ENCODE measurements around the gene HMOX1.
A peak's percentile ranks its signal among the peaks of the same experiment; 100 is the strongest.

Gene HMOX1

DNA sequence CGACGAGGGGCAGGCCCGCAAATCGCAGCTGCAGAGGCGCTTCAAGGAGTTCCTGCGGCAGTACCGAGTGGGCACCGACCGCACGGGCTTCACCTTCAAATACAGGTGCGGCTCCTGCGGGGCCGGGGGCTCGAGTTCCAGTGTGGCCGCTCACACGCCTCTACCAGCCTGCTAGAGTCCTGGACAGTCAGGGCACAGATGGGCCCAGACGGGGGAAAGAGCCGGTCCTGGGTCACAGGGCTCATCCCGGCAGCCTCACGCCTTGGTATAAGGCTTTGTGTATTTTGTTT, 19.6 kb downstream of the HMOX1 start:
- no peak for DNase-seq

DNA sequence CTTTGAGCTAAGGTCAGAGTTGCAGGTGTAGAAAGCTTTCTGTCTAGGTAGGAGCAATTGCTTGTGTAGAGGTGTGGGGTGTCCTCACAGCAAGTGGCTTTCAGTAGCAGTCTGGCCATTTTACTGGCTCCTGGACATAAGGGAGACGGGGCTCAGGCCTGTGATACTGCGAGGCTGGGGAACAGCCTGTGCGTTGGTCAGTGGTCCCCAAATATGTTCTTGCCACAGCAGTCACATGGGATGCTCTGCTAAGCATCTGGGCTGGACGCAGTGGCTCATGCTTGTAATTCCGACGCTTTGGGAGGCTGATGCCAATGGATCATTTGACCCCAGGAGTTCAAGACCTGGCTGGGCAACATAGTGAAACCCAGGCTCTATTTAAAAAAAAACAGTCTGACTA, 21.0 kb downstream of the HMOX1 start:
- DNase-seq: no peak

DNA sequence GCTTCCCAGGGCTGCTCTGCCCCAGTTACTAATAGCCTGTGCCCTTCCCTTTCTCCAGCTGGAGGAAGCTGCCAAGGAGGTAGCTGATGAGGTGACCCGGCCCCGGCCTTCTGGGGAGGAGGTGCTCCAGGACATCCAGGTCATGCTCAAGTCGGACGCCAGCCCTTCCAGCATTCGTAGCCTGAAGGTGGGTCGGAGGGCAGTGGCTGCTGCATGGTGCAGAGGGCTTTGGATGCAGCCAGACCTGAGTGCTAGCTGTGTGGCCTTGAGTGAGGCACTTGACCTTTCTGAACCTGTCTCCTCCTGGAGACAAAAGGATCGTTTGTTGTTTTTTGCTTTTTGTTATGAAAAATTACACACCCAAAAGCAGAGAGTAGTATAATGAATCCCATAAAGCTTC, 22.5 kb downstream of the HMOX1 start:
- DNase-seq: no peak

DNA sequence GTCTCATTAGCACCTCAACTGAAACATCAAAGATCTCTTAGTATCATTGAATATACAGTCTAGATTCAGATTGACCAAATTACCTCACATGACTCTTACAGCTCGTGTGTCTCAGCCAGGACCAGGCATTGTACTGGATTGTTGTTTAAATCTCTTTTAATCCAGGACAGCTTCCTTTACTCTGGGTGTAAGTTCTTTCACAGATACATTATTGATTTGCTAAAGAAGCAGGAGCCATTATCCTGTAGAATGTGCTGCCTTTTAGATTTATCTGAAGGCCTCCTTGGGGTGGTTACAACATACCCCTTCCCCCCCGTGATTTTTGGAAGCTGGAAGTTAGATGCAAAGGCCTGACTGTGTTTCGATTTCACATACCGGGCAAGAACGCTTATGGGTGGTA, 23.3 kb downstream of the HMOX1 start:
- DNase-seq: no peak

DNA sequence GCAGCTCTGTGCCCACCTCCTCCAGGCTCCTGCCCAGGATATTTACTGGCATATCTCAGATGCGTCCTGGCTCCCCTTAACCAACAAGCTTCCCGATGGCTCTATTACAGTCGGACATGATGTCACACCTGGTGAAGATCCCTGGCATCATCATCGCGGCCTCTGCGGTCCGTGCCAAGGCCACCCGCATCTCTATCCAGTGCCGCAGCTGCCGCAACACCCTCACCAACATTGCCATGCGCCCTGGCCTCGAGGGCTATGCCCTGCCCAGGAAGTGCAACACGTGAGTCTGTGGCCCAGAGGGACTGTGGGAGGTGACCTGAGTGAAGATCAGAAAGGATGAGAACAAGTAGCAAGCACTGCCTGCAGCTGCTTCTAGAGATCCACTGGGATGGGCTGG, 25.5 kb downstream of the HMOX1 start:
- no peak for DNase-seq

DNA sequence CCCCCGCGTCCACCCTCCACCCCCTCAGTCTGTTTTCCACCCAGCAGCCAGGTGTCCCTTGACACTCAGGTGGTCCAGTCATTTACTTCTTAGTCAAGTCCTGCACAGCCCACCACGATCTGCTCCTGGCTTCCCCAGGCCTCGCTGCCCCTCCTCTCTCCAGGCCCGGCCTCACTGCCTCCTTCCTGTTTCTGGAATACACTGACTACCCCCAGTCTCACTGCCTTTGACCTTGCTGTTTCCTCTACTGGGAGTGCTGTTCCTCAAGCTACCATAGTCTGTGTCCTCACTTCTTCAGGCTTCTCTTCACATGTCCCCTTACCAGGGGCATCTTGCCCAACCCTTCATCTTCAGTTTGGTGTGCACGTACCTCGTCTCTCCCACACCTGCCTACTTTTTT, 26.5 kb downstream of the HMOX1 start:
- no peak for DNase-seq

DNA sequence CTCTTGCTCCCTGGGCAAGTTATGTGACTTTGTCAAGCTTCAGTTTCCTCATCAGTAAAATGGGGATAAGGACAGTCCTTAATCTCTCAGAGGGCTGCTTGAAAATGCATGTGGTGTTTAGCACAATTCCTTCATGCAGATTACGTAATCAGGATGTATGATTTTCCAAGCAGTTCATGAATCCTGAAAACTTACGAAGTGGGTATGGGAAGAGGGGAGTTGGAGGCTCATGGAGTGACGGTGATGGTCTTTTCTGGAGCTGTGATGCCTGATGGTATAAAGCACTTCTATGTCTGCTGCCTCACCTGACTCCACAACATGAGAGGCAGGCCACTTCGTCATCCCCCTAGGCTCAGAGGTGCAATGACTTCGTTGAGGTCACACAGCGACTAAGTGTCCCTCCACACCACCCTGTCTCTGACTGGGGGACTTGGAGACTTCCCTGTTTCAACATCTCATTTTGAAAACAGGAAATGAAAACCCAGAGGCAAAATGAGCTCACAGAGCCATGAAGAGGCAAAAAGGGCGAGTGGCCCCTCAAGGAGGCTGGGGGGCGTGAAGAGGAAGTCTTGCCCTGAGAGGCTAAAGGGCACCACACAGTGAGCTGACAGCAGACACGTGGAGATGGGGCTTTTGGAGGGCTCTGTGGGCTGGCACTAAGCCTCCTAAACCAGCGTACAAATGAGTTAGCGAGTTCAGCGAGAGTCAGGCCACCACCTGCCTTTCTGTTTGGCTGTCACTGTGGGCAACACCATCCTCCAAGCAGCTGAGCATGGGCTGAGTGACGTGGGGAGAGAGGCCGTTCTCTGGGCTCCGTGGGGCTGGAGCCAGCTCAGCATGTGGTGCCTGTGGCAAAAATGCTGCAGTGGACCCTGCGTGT, 29.1 kb downstream of the HMOX1 start:
- DNase-seq: peak in 38 of 58 donors; percentile 3 to 56 (median 20)

DNA sequence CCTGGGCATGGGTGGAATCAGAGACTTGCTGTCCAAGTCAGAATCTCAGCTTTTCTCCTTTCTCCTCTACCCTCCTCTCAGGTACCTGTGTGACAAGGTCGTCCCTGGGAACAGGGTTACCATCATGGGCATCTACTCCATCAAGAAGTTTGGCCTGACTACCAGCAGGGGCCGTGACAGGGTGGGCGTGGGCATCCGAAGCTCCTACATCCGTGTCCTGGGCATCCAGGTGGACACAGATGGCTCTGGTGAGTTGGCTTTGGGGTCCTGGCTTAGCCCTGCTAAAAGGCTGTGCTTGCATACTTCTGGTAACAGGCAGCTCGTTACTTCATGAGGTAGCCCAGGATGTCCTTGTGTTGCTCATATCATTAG, 29.8 kb downstream of the HMOX1 start:
- no peak for DNase-seq

DNA sequence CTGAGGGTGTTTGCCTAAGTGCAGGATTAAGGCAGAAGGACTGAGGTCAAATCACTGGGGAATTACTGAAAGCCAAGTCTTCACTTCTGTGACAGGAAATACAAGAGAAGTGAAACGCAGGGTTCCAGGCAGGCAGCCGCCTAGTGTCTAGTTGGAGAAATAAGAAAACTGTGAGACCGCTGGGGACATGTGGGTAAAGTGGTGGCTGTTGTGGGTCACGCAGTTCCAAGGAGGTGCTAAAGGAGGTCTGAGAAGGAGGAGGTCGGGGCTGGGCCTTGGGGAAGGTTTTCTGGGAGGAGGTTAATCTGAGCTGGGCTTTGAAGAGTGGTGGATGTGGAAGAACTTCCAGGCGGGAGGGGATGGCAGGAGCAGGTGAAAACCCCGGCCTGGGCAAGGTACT, 30.2 kb downstream of the HMOX1 start:
- DNase-seq: peak in 1 of 58 donors; percentile 11

DNA sequence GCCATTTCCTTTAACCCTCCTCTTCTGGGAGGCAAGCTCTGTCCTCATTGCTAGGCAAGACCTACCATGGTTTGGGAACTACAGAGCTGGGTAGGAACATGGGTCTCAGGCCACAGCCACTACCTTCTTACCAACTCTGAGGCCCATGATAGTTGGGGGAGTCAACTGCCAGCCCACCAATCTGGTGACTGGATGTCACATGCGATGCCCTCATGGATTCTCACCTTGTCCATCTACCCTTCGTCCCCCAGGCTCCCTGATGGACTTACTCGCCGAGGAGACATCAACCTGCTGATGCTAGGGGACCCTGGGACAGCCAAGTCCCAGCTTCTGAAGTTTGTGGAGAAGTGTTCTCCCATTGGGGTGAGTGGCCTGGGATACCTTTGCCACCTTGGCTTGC, 32.7 kb downstream of the HMOX1 start:
- DNase-seq: no peak

DNA sequence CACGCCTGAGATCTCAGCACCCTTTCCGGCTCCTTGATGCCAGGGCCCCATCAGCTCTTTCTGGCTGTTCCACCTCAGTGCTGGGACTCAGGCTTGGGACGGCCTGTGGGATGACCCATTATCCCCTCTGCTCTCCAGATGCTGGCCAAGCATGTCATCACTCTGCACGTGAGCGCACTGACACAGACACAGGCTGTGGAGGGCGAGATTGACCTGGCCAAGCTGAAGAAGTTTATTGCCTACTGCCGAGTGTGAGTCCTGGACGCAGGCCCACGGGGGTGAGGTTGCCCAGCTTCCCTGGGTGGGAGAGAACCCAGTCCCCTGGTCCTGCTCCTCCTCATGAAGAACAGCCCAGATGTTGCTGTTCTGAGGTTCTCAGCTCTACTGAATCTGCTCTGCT, 36.7 kb downstream of the HMOX1 start:
- no peak for DNase-seq

DNA sequence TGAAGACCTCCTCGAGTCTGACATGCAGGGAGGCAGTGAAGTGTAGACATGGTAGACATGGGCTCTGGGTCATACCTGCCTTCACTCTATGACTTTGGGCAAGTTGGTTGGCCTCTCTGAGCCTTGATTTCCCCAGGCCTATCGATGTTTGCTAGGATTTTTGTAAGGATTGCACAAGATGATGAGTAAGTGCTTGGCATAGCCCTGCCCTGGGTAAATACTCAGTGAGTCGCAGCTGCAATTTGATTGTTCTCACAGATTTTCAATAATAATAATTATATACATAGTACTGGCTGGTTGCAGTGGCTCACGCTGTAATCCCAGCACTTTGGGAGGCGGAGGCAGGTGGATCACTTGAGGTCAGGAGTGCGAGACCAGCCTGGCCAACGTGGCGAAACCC, 37.2 kb downstream of the HMOX1 start:
- DNase-seq: no peak

DNA sequence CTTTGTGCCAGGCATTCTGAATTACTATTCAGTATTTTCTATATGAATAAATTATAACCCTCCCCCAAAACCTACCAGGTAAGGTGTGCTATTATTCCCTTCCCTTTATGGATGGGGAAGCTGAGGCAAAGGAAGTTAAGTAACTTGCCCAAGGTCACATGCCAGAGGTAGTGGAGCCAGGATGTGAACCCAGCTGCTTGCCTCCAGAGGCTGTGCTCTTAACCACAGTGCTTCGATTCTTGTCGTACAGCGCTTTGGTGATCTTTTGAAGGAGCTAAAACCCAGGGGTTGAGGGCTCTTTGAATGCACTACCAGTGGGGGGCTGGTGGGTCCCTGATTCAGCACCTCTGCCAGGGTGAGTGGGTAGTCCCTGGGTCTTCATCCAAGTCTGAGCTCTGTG, 37.8 kb downstream of the HMOX1 start:
- no peak for DNase-seq

DNA sequence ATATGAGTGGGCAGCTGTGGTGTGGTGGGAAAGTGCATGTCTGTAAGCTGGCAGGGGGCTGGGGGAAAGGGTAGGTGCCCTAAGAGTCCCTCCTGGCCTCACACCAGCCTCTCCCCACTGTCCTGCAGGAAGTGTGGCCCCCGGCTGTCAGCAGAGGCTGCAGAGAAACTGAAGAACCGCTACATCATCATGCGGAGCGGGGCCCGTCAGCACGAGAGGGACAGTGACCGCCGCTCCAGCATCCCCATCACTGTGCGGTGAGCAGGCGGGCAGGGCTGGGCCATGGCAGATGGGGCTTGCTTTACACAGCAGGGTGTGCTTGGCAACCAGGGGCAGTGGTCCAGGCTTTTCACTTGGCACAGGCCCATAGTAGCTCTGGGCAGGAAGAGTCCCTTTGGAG, 38.9 kb downstream of the HMOX1 start:
- no peak for DNase-seq

DNA sequence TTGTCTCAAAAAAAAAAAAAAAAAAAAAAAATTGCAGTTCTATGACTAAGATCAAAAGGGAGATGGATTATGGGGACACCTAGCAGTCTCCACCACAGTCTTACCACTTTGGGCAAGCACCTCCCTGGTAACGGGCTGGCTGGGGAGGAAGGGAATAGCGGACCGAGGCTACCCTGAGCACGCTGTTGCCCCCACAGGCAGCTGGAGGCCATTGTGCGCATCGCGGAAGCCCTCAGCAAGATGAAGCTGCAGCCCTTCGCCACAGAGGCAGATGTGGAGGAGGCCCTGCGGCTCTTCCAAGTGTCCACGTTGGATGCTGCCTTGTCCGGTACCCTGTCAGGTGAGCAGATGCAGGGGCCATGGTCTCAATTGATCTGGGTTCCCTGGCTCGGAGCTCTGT, 40.2 kb downstream of the HMOX1 start:
- DNase-seq: no peak

DNA sequence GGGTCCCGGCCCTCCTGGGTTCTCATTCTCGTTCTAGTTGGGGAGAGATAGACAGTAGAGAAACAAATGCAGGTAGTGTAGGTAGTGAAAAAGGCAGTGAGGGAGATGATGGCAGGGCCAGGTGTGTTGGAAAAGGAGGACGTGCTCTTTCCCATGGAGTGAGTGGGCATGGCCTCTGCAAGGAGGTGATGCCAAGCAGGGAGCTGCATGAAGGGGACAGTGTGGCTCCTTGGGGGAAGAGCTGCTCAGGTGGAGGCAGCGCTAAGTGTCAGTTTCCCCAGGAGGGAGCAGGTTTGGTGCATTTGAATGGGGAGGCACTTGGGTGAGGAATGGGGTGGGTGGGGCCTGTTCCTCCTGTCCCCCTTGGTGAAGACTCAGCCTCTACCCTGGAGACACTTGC, 41.2 kb downstream of the HMOX1 start:
- no peak for DNase-seq

DNA sequence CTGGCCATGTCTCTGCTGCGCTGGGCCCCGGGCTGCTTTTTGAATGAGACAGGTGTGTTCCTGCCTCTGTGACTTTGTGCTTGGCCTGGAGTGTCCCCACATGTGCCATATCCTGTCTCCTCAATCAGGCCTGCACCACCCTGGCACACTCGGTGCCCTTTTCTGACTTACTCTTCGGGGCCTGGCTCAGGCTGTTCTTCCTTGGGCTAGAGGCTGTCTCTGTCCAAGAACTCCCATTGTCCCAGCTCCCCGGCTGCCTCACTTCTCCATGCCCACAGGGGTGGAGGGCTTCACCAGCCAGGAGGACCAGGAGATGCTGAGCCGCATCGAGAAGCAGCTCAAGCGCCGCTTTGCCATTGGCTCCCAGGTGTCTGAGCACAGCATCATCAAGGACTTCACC, 42.0 kb downstream of the HMOX1 start:
- DNase-seq: no peak

DNA sequence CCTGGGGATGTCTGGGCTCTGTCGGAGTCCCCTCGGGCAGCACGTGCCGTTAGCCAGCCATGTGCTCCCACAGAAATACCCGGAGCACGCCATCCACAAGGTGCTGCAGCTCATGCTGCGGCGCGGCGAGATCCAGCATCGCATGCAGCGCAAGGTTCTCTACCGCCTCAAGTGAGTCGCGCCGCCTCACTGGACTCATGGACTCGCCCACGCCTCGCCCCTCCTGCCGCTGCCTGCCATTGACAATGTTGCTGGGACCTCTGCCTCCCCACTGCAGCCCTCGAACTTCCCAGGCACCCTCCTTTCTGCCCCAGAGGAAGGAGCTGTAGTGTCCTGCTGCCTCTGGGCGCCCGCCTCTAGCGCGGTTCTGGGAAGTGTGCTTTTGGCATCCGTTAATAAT, 43.2 kb downstream of the HMOX1 start:
- DNase-seq: no peak

DNA sequence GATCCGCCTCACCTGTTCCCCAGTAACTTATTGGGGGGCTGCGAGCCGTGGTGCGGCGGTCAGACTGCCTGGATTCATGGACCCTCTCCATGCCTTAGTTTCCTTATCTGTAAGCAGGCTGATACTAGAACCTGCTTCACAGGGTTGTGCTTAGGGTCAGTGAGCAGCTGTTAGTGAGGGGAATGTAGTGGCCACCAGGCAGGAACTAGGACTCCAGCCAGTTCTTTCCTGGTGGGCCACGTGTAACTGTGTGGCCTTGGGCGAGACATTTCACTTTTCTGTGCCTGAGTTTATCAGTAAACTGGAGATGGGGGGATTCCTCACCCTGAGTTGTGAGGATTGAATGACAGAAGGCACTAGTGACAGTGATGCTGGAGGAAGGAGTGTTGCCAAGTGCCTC, 43.9 kb downstream of the HMOX1 start:
- no peak for DNase-seq

DNA sequence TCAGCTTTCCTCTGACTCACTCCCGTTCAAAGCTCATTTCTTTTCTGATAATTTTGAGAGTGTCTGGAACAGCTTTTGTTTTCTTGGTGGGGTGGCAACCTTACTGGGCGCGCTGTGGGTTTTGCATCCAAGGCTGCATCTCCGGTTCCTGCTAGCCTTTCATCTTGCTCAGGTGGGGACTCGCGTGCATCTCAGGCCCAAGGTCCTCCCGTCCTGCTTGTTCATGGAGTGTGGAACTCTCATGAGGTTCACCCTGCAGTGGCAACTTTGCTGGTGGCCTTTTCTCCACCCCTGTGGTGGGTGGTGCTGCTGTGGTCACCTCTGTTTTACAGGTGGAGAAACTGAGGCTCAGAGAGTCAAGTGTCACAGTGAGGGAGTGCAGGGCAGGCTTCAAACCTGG, 44.6 kb downstream of the HMOX1 start:
- no peak for DNase-seq

DNA sequence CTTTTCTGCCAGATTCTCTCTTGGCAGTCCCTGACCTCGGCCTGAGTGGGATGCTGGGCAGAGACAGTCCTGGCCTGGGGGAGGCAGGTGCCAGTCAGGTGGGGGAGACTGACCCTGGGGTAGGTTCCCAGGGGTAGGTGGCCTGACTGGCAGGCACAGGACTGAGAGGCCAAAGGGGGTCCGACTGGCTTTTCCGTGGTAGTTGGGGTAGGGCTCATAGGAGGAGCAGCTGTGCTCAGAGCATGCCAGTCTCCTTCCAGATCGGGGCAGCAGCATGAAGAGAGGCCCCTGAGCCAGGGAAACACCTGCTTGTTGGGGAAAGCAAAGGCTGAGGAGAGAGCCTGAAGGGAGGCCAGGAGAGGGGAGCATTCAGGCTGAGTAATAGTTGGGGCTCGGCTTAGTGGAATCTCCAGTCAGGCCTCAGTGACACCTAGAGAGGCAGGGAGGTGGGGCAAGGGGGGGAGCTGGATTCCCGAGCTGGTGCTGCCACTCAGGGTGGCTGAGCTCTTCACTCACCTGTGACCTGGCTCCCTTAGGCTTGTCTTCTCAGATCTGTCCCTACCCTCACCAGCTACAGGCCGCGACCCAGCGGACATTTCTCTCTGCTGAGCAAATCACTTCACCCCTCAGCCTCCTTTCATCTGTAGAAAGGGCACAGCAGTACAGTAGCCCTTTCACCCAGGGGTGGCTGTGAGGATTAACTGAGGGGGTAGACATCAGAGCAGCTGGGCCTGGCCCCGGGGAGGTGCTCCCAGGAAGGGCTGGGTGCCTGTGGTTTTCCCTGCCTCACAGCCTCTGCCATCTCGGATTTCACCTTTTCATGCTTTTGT, 45.3 kb downstream of the HMOX1 start:
- DNase-seq: no peak

DNA sequence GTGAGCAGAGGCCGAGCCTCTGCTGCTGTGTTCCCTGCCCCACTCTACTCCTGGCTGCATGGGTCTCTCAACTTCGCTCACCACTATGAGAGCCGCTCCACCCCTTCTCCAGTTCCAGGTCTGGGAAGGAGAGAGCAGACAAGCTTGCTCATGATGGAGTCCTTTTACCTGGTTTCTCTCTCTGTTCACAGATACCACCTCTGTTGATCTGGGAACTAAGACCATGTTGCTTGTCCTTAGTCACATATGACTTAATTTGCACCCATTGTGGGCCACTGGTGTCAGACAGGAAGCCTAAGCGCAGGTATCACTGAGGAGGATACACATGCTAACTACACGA, 45.9 kb downstream of the HMOX1 start:
- DNase-seq: no peak

DNA sequence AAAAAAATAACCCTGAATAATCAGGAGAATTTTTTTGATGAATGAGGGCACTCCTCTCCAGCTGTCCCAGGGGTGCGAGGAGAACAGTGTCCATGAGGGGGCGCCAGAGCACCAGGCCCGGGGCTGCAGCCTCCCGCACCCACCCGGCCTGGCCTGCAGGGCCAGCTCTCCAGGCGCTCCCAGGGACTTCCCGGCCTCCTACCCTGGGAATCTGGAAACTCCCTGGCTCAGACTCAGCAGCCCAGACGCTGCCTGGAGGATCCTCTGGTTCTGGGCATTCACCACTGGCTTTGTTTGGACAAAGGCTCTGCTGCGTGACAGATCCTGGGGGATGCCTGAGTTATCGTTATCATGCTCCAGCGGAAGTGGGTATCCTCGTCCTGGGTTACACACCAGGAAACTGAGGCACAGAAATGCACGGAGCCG, 50.0 kb downstream of the HMOX1 start:
- peak in 57 of 58 donors; percentile 22 to 87 (median 65) for DNase-seq
